Tibial nerve (tissue), 4 donors: Measurements from ENCODE around the gene TRIOBP. TPM values are rescaled to one million over a fixed set of nuclear protein-coding genes. Genes with fewer than 3 reads are reported as not detected.
A peak's percentile ranks its signal among the peaks of the same experiment; 100 is the strongest.

Experiments
- DNase-seq, 2 donors: peaks; one replicate each; pipeline ENCODE4 v3.0.0-alpha.2; 2019; ENCODE audit warnings: low spot score in 2 of 2
- H3K27ac ChIP-seq, 4 donors: fragments of 200-600 bp; sonication (generic) in 3 of 4; one replicate each; pipeline ENCODE4 v1.5.1; 2017 to 2019; ENCODE audit warnings: mild to moderate bottlenecking in 1 of 4
- H3K27me3 ChIP-seq, 2 donors: fragments of 200-600 bp; sonication (generic) in 1 of 2; one replicate each; pipeline versions ENCODE4 v1.5.1 to v1.6.0; 2017 to 2019
- H3K36me3 ChIP-seq, 3 donors: fragments of 200-600 bp; sonication (generic); one replicate each; pipeline ENCODE4 v1.5.1; 2018 to 2019
- H3K4me1 ChIP-seq, 4 donors: fragments of 200-600 bp; sonication (generic) in 3 of 4; one replicate each; pipeline ENCODE4 v1.5.1; 2017 to 2019
- H3K4me3 ChIP-seq, 4 donors: fragments of 200-600 bp; sonication (generic) in 3 of 4; one replicate each; pipeline ENCODE4 v1.5.1; 2017 to 2019; ENCODE audit warnings: mild to moderate bottlenecking in 1 of 4, moderate library complexity in 1 of 4
- H3K9me3 ChIP-seq, 4 donors: fragments of 200-600 bp; sonication (generic) in 3 of 4; one replicate each; pipeline ENCODE4 v1.5.1; 2017 to 2019
- CTCF ChIP-seq, 5 experiments: fragments of 200-600 bp in 3 of 5; fragments of 450-650 bp in 2 of 5; sonication (generic) in 3 of 5; IDR thresholded peaks; one replicate each; pipeline ENCODE4 v1.5.1; 2016 to 2019; ENCODE audit warnings: antibody characterized with exemption in 5 of 5, mild to moderate bottlenecking in 3 of 5, moderate library complexity in 2 of 5
- EP300 ChIP-seq, 2 donors: sonication (generic); formaldehyde crosslinking; IDR thresholded peaks; one replicate each; pipeline ENCODE4 v1.6.1; 2017; ENCODE audit warnings: antibody characterized with exemption in 2 of 2, mild to moderate bottlenecking in 1 of 2
- POLR2A ChIP-seq, 2 donors: fragments of 450-650 bp; IDR thresholded peaks; one replicate each; pipeline ENCODE4 v1.6.1; 2017; ENCODE audit warnings: antibody characterized with exemption in 2 of 2, mild to moderate bottlenecking in 2 of 2, moderate library complexity in 2 of 2
- WGBS, 2 donors: methylation state at CpG; one replicate each; pipeline ENCODE4 v1.1.5; 2018; 5-methylcytosine and 5-hydroxymethylcytosine counted together
- total RNA-seq, 4 donors: library from RNA; depleted of rRNA; stranded (reverse); fragments of >200 nt; gene quantifications; one replicate each; pipeline ENCODE4 v1.1.0, GENCODE V29; 2016

TRIOBP gene
- total RNA-seq, 4 donors from 2014 or later = 140 to 160 (median 151) TPM

- 34 to 60% methylated on average over 1 to 3 of the region's 3 CpGs for WGBS, 2 donors
- DNase-seq = no peak
- no peaks in the 10 kb centered on the region for H3K27me3 ChIP-seq
- peak overlapping the region in 2 of 4 donors; percentile 33 to 38 for H3K27ac ChIP-seq
- no peak for TF ChIP-seq CTCF (IDR thresholded peaks at IDR 0.05)
- TF ChIP-seq POLR2A (IDR thresholded peaks at IDR 0.05) = no peak
- TF ChIP-seq EP300 (IDR thresholded peaks at IDR 0.05) = no peak
- no peak overlapping the region for H3K4me3 ChIP-seq
- no peaks in the 10 kb centered on the region for H3K9me3 ChIP-seq
- peaks cover 0 to 20% (median 10%) of the 10 kb centered on the region in 4 donors for H3K4me1 ChIP-seq
- peaks cover 0 to 25% (median 0%) of the 10 kb centered on the region in 3 donors for H3K36me3 ChIP-seq
Observed at GRCh38 chr22:37697538-37697835, 639 bp downstream of the TRIOBP start.

- no peak overlapping the region for H3K4me3 ChIP-seq
- H3K27me3 ChIP-seq = no peaks in the 10 kb centered on the region
- no peak overlapping the region for H3K27ac ChIP-seq
- no peak for TF ChIP-seq EP300 (IDR thresholded peaks at IDR 0.05)
- no peak for TF ChIP-seq CTCF (IDR thresholded peaks at IDR 0.05)
- no peak for TF ChIP-seq POLR2A (IDR thresholded peaks at IDR 0.05)
- peaks cover 0 to 13% (median 3%) of the 10 kb centered on the region in 4 donors for H3K4me1 ChIP-seq
- no peaks in the 10 kb centered on the region for H3K36me3 ChIP-seq
- DNase-seq = no peak
- 72 to 73% methylated on average over 8 of the region's 8 CpGs for WGBS, 2 donors
- H3K9me3 ChIP-seq = no peaks in the 10 kb centered on the region
Observed at GRCh38 chr22:37701141-37701786, 4.4 kb downstream of the TRIOBP start.

GRCh38 chr22:37703906-37704305 lies 7.1 kb downstream of the TRIOBP start:
- Histone ChIP-seq H3K36me3 (peaks cover 0 to 2% (median 0%) of the 10 kb centered on the region in 3 donors), H3K27ac (no peak overlapping the region), H3K9me3 (no peaks in the 10 kb centered on the region), H3K27me3 (no peaks in the 10 kb centered on the region), H3K4me1 (no peaks in the 10 kb centered on the region), H3K4me3 (no peak overlapping the region)
- TF ChIP-seq POLR2A (IDR thresholded peaks at IDR 0.05) (no peak), CTCF (IDR thresholded peaks at IDR 0.05) (no peak), EP300 (IDR thresholded peaks at IDR 0.05) (no peak)
- DNase-seq = no peak
- WGBS, 2 donors = 81 to 84% methylated on average over 7 of the region's 7 CpGs

- no peaks in the 10 kb centered on the region for H3K9me3 ChIP-seq
- TF ChIP-seq POLR2A (IDR thresholded peaks at IDR 0.05) (no peak), EP300 (IDR thresholded peaks at IDR 0.05) (no peak), CTCF (IDR thresholded peaks at IDR 0.05) (no peak)
- no peaks in the 10 kb centered on the region for H3K27me3 ChIP-seq
- peaks cover 0 to 10% (median 0%) of the 10 kb centered on the region in 3 donors for H3K36me3 ChIP-seq
- no peak for DNase-seq
- WGBS, 2 donors = 76 to 90% methylated on average over 3 of the region's 3 CpGs
- no peaks in the 10 kb centered on the region for H3K4me1 ChIP-seq
- H3K27ac ChIP-seq = no peak overlapping the region
- no peak overlapping the region for H3K4me3 ChIP-seq
Observed at GRCh38 chr22:37704645-37705044, 7.8 kb downstream of the TRIOBP start.

GRCh38 chr22:37705205-37705604 lies 8.4 kb downstream of the TRIOBP start:
- no peaks in the 10 kb centered on the region for H3K9me3 ChIP-seq
- TF ChIP-seq POLR2A (IDR thresholded peaks at IDR 0.05) = no peak
- TF ChIP-seq CTCF (IDR thresholded peaks at IDR 0.05) = no peak
- no peak for TF ChIP-seq EP300 (IDR thresholded peaks at IDR 0.05)
- peaks cover 0 to 11% (median 0%) of the 10 kb centered on the region in 3 donors for H3K36me3 ChIP-seq
- no peak overlapping the region for H3K4me3 ChIP-seq
- no peaks in the 10 kb centered on the region for H3K27me3 ChIP-seq
- no peaks in the 10 kb centered on the region for H3K4me1 ChIP-seq
- no peak overlapping the region for H3K27ac ChIP-seq
- no peak for DNase-seq
- WGBS, 2 donors = 88 to 91% methylated on average over 3 of the region's 3 CpGs
